Stimulated activated CD4-positive, alpha-beta T cell treated with anti-CD3 and anti-CD28 coated beads, Interleukin-1b, Interleukin-23, amount 100 ng/mL, for 1 hour (primary cell): ENCODE data around the gene PCDHGC3.

ENCODE experiments used
- DNase-seq, 2 donors: peaks; one replicate each; pipeline ENCODE4 v3.0.0-alpha.2; 2020; ENCODE audit warnings: low read depth in 2 of 2

PCDHGC3 gene

DNA sequence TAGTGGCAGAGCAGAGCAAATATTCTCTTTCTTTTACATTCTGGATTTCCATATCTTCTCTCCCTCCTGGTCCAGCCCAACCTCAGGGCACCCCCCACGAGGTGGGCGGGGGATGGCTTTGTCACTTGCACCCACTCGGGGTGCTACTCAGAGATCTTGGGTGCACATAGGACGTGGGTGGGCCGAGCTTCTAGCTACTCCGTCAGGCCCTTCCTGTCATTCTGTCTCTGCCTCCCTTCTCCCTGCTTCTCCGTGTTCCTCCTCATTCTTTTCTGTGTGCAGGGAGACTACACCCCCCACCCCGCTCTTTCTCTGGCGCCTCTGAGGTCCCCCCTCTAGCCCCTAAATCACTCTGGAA lies 32.7 kb downstream of the PCDHGC3 start:
- no peak for DNase-seq

DNA sequence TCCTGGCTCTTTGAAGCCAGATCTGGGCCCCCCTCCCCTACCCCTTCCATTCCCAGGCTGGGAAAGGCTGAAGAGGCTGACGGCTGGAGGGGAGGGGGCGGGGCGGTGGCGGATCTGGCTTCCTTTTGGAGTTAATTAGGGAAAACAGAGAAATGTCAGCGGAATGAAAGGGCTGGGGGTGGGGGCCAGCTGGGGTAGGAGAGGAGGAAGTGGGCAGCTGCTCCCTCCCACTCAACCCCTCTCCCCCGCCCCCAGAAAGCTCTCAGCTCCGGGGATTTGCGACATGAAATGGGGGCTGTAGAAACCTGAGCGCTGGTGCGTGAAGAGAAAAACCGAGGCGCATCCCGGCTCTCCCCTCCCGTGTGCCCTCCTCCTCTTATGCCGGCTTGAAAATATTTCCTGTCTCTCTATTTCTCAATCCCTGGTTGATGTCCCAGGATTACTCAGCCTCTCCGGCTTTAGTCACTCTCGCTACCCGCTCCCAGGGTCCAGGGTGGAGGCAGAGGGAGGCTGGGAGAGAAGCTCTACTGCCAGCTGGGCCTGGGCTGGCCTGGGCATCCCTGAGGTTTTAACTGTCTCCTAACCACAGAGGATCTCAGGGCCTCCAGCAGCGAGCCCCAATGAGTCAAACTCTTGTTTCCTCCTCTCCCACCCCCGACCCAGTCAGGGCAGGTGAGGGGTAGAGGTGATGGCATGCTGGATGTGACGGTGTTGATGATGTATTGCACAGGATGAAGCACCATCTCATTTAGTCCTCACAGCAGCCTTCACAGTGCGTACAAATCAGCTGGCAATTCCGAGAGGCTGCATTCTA lies 33.2 kb downstream of the PCDHGC3 start:
- no peak for DNase-seq

DNA sequence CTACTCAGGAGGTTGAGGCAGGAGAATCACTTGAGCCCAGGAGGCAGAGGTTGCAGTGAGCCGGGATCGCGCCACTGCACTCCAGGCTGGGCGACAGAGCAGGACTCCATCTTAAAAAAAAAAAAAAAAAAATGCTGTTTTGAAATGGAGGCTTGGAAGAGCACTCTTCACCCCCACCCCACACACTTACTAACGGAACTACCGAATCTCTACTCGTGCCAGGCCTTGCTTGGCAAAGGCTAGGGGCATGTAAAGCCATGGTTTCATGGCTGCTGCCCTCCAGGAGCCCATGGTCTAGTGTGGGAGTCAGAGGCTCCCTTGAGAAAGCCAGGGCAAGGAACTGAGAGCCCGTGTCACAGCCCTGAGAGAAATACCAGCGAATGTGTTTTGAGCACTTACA lies 34.4 kb downstream of the PCDHGC3 start:
- no peak for DNase-seq

DNA sequence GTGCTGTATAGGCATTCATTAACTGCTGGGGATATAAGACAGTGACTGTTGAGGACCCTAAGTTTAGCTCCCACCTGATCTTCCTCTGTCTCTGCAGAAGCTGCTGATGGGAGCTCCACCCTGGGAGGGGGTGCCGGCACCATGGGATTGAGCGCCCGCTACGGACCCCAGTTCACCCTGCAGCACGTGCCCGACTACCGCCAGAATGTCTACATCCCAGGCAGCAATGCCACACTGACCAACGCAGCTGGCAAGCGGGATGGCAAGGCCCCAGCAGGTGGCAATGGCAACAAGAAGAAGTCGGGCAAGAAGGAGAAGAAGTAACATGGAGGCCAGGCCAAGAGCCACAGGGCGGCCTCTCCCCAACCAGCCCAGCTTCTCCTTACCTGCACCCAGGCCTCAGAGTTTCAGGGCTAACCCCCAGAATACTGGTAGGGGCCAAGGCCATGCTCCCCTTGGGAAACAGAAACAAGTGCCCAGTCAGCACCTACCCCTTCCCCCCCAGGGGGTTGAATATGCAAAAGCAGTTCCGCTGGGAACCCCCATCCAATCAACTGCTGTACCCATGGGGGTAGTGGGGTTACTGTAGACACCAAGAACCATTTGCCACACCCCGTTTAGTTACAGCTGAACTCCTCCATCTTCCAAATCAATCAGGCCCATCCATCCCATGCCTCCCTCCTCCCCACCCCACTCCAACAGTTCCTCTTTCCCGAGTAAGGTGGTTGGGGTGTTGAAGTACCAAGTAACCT lies 35.3 kb downstream of the PCDHGC3 start:
- DNase-seq, result no peak

DNA sequence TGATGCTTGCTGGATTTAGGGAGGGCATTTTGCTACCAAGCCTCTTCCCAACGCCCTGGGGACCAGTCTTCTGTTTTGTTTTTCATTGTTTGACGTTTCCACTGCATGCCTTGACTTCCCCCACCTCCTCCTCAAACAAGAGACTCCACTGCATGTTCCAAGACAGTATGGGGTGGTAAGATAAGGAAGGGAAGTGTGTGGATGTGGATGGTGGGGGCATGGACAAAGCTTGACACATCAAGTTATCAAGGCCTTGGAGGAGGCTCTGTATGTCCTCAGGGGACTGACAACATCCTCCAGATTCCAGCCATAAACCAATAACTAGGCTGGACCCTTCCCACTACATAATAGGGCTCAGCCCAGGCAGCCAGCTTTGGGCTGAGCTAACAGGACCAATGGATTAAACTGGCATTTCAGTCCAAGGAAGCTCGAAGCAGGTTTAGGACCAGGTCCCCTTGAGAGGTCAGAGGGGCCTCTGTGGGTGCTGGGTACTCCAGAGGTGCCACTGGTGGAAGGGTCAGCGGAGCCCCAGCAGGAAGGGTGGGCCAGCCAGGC lies 36.1 kb downstream of the PCDHGC3 start:
- no peak for DNase-seq

DNA sequence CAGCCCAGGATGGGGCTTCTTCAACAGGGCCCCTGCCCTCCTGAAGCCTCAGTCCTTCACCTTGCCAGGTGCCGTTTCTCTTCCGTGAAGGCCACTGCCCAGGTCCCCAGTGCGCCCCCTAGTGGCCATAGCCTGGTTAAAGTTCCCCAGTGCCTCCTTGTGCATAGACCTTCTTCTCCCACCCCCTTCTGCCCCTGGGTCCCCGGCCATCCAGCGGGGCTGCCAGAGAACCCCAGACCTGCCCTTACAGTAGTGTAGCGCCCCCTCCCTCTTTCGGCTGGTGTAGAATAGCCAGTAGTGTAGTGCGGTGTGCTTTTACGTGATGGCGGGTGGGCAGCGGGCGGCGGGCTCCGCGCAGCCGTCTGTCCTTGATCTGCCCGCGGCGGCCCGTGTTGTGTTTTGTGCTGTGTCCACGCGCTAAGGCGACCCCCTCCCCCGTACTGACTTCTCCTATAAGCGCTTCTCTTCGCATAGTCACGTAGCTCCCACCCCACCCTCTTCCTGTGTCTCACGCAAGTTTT lies 36.7 kb downstream of the PCDHGC3 start:
- DNase-seq, result peak; percentile 73 to 82

DNA sequence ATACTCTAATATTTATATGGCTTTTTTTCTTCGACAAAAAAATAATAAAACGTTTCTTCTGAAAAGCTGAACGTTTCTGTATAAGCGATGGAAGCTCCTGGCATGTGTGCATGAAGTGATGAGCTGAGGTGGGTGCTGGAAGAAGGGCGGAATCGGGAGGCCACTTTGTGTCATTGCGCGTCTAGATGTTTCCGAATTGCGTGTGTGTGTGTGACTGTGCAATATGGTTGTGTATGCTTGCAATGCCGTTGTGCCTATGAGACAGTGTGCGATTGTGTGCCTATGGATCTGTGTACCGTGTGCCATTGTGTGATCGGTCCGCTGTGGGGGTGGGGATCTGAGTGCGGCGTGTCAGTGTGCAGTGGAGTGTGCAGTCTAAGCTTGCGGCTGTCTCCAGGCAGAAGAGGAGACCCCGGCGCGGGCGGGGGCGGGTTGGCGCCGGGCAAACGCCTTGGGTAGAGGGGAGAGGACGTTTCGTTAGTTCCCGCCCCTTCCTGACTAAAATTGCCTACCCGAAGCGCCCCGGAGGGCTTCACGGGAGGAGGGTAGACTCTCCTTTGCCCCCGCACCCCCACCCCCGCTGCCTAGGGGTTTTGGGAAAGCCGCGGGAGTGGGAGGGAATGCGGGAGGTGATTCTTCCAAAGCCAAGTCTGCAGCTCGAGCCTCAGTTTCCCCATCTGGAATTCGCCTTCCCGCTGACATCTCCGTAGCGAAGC lies 37.3 kb downstream of the PCDHGC3 start:
- peak in 1 of 2 donors; percentile 12 for DNase-seq

DNA sequence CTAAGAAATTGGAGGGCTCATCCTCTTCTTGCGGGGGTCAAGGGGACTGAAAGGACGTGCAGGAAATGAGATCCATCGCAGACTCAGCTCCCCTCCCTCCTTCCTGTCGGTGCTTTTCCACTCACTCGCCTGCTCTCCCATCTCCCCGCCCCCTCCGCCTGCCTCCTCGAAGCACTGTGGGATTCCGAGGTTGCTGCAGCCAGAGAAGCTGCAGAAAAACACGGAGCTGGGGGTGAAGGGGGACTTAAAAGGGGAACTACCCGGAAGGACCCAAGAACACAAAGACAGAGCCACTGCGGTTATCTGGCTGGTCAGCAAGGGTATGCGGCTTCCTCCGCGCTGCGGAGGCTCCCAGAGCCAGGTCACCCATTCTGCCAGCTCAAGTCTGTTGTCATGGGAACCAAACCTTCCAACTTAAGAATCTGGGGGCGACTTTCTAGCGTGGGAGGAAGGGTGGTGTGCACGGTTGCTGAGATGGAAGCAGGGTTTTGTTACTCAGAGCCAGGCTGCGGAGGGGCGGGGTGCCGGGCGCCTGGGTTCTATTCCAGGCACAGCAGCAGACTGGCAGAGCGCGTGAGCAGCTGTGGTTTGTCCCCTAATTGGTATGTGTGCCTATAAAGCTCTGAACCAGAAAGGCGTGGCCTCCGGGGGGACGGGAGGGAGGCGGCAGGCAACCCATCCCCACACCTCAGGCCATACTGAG lies 38.0 kb downstream of the PCDHGC3 start:
- peak in 1 of 2 donors; percentile 57 for DNase-seq

DNA sequence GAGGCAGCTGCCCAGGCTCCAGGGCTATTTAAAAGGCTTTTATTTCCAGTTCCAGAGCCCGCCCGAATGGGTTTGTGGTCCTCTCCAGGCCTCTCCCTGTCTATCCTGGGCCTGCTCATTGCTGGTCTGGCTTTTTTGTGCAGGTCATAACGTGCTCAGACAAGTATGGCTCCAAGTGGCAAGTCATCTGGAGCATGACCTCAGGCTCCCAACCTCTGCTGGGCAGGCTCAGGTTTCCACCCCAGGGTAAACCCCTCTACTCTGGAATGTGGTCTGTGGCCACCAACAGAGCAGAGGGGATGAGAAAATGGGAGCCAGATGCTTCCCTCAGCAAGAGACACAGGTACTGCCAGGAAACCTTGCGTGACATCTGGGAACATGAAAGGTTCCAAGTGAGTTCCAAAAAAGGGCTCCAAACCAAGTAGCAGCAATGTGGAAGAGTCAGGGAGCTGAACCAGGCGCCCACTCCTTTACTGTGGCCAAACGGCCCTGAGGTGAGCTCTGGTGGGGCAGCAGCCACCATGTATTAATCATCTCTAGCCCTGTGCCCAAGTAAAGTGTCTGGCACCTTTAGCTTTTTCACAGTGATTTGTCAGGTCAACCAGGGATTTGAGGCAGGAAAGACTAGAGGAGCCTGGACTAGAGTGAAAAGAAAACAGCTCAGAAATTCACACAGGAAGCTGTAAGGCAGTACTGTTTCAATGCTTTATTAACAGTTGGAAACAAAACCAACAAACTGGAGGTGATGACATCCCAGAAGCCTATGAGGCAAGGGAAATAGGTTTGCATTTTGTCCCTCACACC lies 38.8 kb downstream of the PCDHGC3 start:
- DNase-seq, result no peak

DNA sequence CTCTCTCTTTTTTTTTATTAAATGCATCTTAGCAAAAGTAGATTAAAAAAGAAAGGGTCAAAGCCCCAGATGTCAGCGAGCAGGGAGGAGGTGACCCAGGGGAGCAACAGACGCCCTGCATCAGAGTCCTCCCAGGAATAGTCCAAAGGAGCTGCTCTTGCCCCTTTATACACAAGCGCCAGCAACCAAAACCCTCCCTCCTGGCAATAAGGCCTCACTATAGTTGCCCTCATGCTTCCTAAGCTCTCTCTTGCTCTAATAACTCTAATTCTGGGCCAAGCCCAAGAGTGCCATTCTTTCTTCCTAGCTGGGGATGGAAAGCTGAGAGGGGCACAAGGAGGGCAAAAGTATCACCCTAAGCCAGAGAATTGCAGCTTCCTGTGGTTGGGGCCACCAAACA lies 39.4 kb downstream of the PCDHGC3 start:
- DNase-seq, result no peak

DNA sequence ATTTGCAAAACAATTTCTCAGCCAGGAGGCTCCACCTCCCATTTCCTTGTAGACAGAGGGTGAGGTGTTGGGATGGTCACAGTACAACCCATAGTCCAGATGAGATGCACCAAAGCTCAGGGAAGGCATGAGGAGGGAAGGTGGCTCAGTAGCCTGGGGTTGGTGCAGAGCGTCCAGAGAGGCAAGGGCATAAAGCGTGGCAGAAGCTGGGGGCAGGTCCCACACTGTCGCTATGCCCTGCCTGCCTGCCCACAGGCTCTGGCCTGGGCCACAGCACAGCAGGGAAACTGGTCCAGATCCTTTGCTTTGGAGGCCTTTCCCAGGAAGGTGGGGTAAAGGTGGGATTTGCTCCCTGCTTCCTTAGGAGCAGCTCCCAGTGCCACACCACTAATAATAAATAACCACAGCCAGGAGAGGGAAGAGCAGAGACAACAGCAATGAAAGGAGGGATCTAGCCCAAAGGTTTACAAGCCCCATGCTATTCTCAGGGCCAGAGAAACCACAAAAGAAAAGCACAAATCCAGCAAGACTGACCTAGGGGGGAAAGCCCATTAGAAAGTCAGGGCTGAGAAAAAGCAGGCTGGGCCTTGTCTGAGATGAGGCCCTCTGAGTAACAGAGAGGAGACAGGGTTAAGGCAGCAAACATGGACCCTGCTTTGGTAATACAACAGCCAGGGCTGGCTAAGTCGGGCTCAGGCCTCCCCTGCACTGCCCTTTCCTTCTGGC lies 40.3 kb downstream of the PCDHGC3 start:
- no peak for DNase-seq

DNA sequence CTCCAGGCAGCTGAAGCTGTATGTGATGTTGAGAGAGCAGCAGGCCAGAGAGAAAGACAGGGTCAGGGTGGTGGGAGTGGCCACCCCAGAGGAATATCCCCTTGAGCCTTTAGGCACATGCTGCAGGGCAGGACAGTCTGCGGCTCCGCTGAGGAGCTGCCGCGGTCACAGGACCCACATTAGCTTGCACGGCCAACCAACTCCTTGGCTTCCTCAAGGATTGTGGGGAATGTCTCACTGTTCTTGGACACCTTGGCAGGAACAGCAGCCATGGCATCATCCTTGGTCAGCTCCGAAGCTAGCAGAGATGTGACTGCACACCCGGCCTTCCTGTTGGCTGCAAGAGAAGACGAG lies 40.9 kb downstream of the PCDHGC3 start:
- no peak for DNase-seq

DNA sequence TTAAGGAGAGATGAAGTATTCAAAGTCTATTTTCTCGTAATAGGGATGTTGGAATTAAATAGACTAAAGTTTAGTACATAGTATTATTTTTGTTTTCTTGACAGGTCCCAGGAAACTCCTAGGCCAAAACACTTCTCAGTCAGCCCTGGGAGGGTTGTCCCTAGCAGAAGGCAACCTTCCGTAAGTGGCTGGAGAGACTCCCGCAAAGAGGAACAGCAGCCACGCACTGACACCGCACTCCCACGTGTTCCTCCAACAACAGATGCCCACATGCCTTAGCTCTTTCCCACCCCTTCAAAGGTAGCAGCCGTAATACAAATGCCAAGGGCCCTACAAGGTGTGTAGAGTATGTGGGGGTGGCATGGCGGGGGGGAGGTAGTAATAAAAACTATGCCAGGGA lies 41.5 kb downstream of the PCDHGC3 start:
- DNase-seq, result no peak

DNA sequence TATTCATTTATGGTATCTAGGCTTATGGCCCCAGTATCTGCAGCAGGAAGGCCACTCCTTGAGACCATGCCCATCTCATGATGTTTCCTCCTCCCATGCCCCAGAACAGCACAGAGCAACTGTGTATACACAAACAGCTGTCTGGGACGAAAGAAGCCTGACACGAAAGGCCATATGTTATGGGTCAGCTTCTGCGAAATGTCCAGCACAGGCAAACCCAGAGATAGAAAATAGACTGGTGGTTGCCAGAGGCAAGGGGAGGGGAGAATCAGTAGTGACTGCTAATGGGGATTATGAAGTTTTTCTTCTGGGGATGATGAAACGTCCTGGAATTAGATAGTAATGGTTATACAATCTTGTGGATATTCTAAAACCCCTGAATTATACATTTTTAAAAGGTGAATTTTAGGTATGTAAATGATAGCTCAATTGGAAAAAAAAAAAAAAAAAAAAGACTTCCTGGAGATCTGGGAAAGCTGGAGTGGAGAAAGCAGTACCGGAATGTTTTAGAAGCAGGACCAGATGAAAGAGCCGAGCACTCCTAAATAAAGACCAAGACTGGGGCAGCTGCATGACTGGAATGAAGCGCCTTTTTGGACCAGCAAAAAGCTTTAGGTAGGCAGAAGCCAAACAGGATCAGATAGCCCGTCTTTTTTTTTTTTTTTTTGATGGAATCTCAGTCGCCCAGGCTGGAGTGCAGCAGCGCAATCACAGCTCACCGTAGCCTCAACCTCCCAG lies 42.3 kb downstream of the PCDHGC3 start:
- no peak for DNase-seq

DNA sequence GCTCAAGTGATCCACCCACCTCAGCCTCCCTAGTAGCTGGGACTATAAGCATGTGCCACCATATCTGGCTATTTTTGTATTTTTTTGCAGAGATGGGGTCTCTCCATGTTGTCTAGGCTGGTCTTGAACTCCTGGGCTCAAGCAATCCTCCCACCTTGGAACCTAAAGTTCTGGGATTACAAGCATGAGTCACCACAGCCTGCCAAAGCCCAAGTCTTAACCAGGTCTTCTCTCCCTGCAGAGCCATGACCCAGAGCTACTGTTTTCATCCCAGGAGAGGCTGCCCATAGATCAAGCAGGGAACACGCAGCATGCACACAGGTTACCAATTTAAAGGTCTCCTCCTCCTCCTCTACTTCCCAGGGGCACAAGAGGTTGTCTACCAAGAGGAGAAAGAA lies 42.9 kb downstream of the PCDHGC3 start:
- no peak for DNase-seq

DNA sequence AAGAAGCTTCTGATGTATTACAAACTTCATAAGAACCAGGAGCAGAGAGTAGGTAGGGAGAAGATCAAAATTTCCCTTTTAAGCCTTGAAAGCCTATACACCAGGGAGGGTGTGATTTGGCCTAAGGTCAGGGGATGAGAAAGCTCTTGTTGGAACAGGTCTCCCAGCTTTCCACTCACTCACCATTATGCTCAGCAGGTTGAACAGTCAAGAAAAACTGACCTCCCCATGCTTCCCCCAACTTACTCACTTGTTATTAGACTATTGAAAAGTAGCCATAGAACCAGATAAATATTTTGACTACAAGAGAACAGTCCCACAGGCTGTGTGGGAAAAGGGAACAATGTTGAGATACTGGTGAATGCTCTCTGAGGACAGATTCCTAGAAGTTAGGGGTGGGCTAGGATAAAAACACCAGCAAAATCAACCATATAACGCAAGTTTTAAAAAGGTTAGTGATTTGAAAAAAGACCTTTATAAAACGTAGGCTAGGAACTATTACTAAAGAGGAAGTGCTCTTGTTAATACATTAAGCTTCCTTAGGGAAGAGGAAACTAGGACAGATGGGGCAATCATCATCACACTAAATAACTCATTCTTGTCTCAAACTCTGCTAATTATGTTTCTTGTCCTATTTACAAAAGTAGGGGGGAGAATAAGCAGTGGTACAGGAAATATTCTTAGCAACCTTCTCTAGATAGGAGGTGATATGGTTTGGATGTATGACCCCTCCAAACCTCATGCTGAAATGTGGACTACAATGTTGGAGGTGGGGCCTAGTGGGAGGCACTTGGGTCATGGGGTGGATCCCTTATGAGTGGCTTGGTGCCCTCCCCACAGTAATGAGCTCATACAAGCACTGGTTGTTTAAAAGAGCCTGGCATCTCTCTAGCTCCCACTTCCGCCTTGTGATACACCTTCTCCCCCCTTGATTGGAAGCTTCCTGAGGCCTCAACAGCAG lies 44.1 kb downstream of the PCDHGC3 start:
- no peak for DNase-seq

DNA sequence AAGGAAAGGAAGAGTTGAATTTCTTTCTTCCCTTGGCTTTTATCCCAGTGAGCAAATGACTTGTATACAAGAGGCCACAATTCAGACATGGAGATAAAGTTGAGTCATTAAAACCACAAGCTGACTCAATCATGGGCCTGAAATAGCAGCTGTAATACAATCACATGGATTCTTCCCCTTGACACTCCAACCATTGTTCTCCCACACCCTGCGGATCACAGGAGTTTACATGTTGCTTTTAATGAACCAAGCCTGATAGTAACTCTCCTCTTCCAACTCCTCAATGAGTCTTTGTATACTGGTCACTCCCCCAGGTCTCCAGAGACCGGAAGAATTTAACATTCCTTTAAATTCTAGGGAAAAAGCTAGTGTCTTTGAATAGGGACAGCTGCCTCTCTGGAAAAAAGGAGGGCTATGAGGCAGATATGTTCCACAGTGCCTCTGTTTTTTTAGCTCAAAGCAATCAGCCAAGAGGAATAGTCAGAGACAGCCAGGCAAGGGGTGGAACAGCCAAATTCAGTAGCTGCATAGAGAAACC lies 45.5 kb downstream of the PCDHGC3 start:
- DNase-seq, result no peak

DNA sequence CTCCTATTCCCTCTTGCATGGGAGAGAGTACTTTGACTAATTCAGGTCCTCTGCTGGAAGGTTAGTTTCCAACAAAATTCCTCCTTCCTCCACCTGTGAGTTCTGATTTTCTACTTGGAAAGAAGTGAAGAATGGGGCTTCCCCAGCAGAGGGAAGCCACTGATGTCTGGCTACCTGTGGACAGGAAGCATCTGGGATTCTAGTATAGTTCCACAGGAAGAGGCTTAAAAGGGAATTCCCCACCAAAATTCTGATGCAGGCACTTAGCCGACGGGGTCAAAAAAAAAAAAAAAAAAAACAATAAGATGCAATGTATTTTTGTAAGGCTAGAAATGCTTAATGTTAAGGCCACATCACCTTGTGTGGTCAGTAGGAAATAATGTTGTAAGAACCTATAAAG lies 46.5 kb downstream of the PCDHGC3 start:
- DNase-seq, result no peak
